GM12878 (cell line): Measurements from ENCODE around the gene FITM1. TPM values are rescaled to one million over a fixed set of nuclear protein-coding genes. Genes with fewer than 3 reads are reported as not detected.

Experiments
- ATAC-seq: fragments of 200-7000 bp; cut with Tn5 transposase; 3 replicates; pipeline ENCODE4 v1.9.1; 2020; ENCODE audit warnings: mild to moderate bottlenecking, moderate library complexity
- BruUV-seq: library from RNA; stranded (reverse); fragments of 400-500 nt; replicated peaks from 2 replicates; lab custom pipeline; 2021; lab: Mats Ljungman, UMichigan
- CTCF ChIA-PET: fragments of 300-600 bp; sonication (Branson Sonifier 250); formaldehyde crosslinking; extraction: SDS; loops from one replicate; lab custom pipeline; 2021; ENCODE audit warnings: inconsistent platforms; lab: Yijun Ruan, JAX
- POLR2A ChIA-PET: fragments of 350-600 bp; formaldehyde crosslinking; extraction: SDS; loops from one replicate; lab custom pipeline; 2021; ENCODE audit warnings: inconsistent platforms; lab: Charles Lee
- RAD21 ChIA-PET: fragments of 300-600 bp; sonication (Branson Sonifier 250); formaldehyde crosslinking; loops from one replicate; lab custom pipeline; 2023; ENCODE audit warnings: antibody characterized with exemption; ENCODE audit not compliant: unreplicated experiment; lab: Charles Lee
- SMC1A ChIA-PET: fragments of 300-600 bp; sonication (Branson Sonifier 250); formaldehyde crosslinking; loops from one replicate; lab custom pipeline; 2023; ENCODE audit not compliant: unreplicated experiment, uncharacterized antibody; lab: Charles Lee
- DNase-seq: peaks from one replicate; pipeline ENCODE4 v3.0.0-alpha.2; 2011; ENCODE audit warnings: low read depth, low spot score
- FAIRE-seq: peaks from 3 replicates; lab custom pipeline; 2011; peaks lifted over from hg19 to GRCh38; lab: Jason Lieb, UNC
- H2AFZ ChIP-seq: 2 replicates; pipeline ENCODE4 v1.6.0; 2011; ENCODE audit warnings: low read depth, low read length, control low read depth; ENCODE audit not compliant: control insufficient read depth
- H3K27ac ChIP-seq: 2 replicates; pipeline ENCODE4 v1.5.1; 2011; ENCODE audit warnings: control low read depth; ENCODE audit not compliant: control insufficient read depth, insufficient read depth
- H3K27me3 ChIP-seq, 2 experiments: replicated peaks in 1 of 2; 2 replicates each; pipeline versions ENCODE4 v1.6.0 to v1.6.1; 2011; ENCODE audit warnings: low read length in 1 of 2; ENCODE audit not compliant: control insufficient read depth in 2 of 2, insufficient read depth in 2 of 2
- H3K36me3 ChIP-seq, 2 experiments: 2 replicates each; pipeline ENCODE4 v1.5.1; 2011; ENCODE audit warnings: low read length in 1 of 2; ENCODE audit not compliant: control insufficient read depth in 2 of 2, insufficient read depth in 2 of 2
- H3K4me1 ChIP-seq: 2 replicates; pipeline ENCODE4 v1.6.1; 2011; ENCODE audit warnings: mild to moderate bottlenecking, low read length, moderate library complexity, mixed read lengths; ENCODE audit not compliant: control insufficient read depth, insufficient read depth
- H3K4me2 ChIP-seq: 2 replicates; pipeline ENCODE4 v1.6.0; 2011; ENCODE audit warnings: control low read depth; ENCODE audit not compliant: control insufficient read depth, insufficient read depth
- H3K4me3 ChIP-seq: fragments of 200-600 bp; sonication (generic); 2 replicates; pipeline ENCODE4 v1.5.1; 2016
- H3K79me2 ChIP-seq: 2 replicates; pipeline ENCODE4 v1.6.0; 2011; ENCODE audit warnings: low read length; ENCODE audit not compliant: control insufficient read depth, insufficient read depth
- H3K9ac ChIP-seq: 2 replicates; pipeline ENCODE4 v1.8.0; 2011; ENCODE audit warnings: low read length, control low read depth, mixed read lengths; ENCODE audit not compliant: control insufficient read depth, insufficient read depth
- H3K9me3 ChIP-seq: replicated peaks from 3 replicates; pipeline ENCODE4 v1.5.1; 2011; ENCODE audit warnings: mild to moderate bottlenecking, low read length; ENCODE audit not compliant: control insufficient read depth, insufficient read depth
- H4K20me1 ChIP-seq: 2 replicates; pipeline ENCODE4 v1.6.0; 2011; ENCODE audit not compliant: control insufficient read depth, insufficient read depth
- CBX3 ChIP-seq: fragments of 200-600 bp; sonication (generic); IDR thresholded peaks from 2 replicates; pipeline ENCODE4 v1.6.1; 2016; ENCODE audit warnings: low read depth, borderline replicate concordance
- CHD1 ChIP-seq: IDR thresholded peaks from 2 replicates; pipeline ENCODE4 v1.6.1; 2012; ENCODE audit warnings: low read depth, low read length, improper control_type of control experiment
- CHD2 ChIP-seq: IDR thresholded peaks from 2 replicates; pipeline ENCODE4 v1.6.1; 2011; ENCODE audit warnings: low read depth, low read length, improper control_type of control experiment, borderline replicate concordance
- IRF4 ChIP-seq: IDR thresholded peaks from 2 replicates; pipeline ENCODE4 v1.6.1; 2011; ENCODE audit warnings: low read depth, low read length
- NFXL1 ChIP-seq: fragments of 450-650 bp; IDR thresholded peaks from 2 replicates; pipeline ENCODE4 v1.6.1; 2017; ENCODE audit warnings: antibody characterized with exemption, mild to moderate bottlenecking, borderline replicate concordance
- NR2C1 ChIP-seq: fragments of 450-650 bp; IDR thresholded peaks from 2 replicates; pipeline ENCODE4 v1.6.1; 2017; ENCODE audit warnings: antibody characterized with exemption, mild to moderate bottlenecking, moderate library complexity
- POLR2A ChIP-seq: IDR thresholded peaks from 2 replicates; pipeline ENCODE4 v1.6.1; 2011; ENCODE audit warnings: low read depth, mild to moderate bottlenecking, low read length
- RAD21 ChIP-seq: IDR thresholded peaks from 2 replicates; pipeline ENCODE4 v1.6.1; 2011; ENCODE audit warnings: mild to moderate bottlenecking, low read depth, low read length, moderate library complexity; ENCODE audit not compliant: insufficient read depth
- RAD51 ChIP-seq: fragments of 450-650 bp; IDR thresholded peaks from 2 replicates; pipeline ENCODE4 v1.6.1; 2016; ENCODE audit warnings: moderate library complexity, mild to moderate bottlenecking, inconsistent platforms
- SMAD5 ChIP-seq: IDR thresholded peaks from 2 replicates; pipeline ENCODE4 v1.6.1; 2016; ENCODE audit warnings: antibody characterized with exemption, low read depth
- SMC3 ChIP-seq: IDR thresholded peaks from 2 replicates; pipeline ENCODE4 v1.6.1; 2011; ENCODE audit warnings: low read length, improper control_type of control experiment, borderline replicate concordance
- TAF1 ChIP-seq: IDR thresholded peaks from 2 replicates; pipeline ENCODE4 v1.6.1; 2011; ENCODE audit warnings: mild to moderate bottlenecking, low read depth, low read length, borderline replicate concordance
- TCF3 ChIP-seq: IDR thresholded peaks from 2 replicates; pipeline ENCODE4 v1.6.1; 2012; ENCODE audit warnings: low read depth, mild to moderate bottlenecking, low read length, borderline replicate concordance; ENCODE audit not compliant: insufficient read depth
- ZBTB11 ChIP-seq: fragments of 450-650 bp; formaldehyde crosslinking; IDR thresholded peaks from 2 replicates; pipeline ENCODE4 v1.5.0; 2022; ENCODE audit warnings: mild to moderate bottlenecking, missing genetic modification characterization
- WGBS: methylation state at CpG from one replicate; pipeline ENCODE4 v1.1.6; 2016; ENCODE audit warnings: low lambda C conversion rate; ENCODE audit not compliant: insufficient replicate concordance, insufficient coverage; ENCODE audit errors: missing lambda C conversion rate; 5-methylcytosine and 5-hydroxymethylcytosine counted together
- in situ Hi-C: fragments of 300-500 bp; cut with MboI; formaldehyde crosslinking; loops from 9 replicates; pipeline ENCODE4 v1.14.3; 2018; ENCODE audit warnings: mixed read lengths
- intact Hi-C: fragments of 100-400 bp; cut with micrococcal nuclease; formaldehyde crosslinking; loops from one replicate; pipeline ENCODE4 v1.14.2; 2022; ENCODE audit not compliant: unreplicated experiment
- polyA plus RNA-seq, 11 experiments: library from polyadenylated mRNA; depleted of rRNA in 4 of 11; unstranded in 6 of 11; stranded (reverse) in 5 of 11; fragments of >200 nt; fragmentation: Nextera tagmentation in 4 of 11; fragmentation: Illumina TruSeq in 1 of 11; extraction: Ambion mirVana in 4 of 11; extraction: Trizol in 1 of 11; gene quantifications; 1 replicate in 1 of 11; 2 replicates in 10 of 11; pipeline versions ENCODE4 v1.2.1 to v1.2.3, GENCODE V29; 2011 to 2016; ENCODE audit warnings: inconsistent platforms in 2 of 11, missing spikeins in 2 of 11, low read depth in 1 of 11
- total RNA-seq, 4 experiments: library from RNA; depleted of rRNA in 3 of 4; stranded (reverse); fragments of >200 nt in 3 of 4; fragmentation: Illumina TruSeq in 1 of 4; extraction: Trizol in 1 of 4; gene quantifications; 2 replicates each; pipeline versions ENCODE4 v1.2.1 to v1.2.3, GENCODE V29; 2013 to 2021
- TF ChIP-seq, protein P1 (sequence below): fragments of 450-650 bp; IDR thresholded peaks from 2 replicates; pipeline ENCODE4 v1.6.1; 2017; ENCODE audit warnings: low read depth, mild to moderate bottlenecking, moderate library complexity

The FITM1 gene
- total and polyA plus RNA-seq, 10 of the 15 experiments (the other 5 are each of a cell fraction or from before 2014, with no cell fraction given), result 0.11 to 1.9 (median 0.45) TPM; not detected in 2

GRCh38 chr14:24098229-24098926 is 32.1 kb upstream of the FITM1 start:
- FAIRE-seq, result no peak
- H3K27me3 ChIP-seq, result no peaks in the 10 kb centered on the region
- ATAC-seq, result no peak
- TF ChIP-seq TAF1 (no peak), ZBTB11 (CRISPR knock-in tag) (no peak), POLR2A (no peak), SMC3 (no peak), NFXL1 (no peak), CBX3 (no peak), CHD2 (no peak), NR2C1 (no peak), SMAD5 (no peak), IRF4 (no peak), TCF3 (no peak), RAD21 (no peak), CHD1 (no peak), RAD51 (no peak)
- TF ChIP-seq, protein P1, sequence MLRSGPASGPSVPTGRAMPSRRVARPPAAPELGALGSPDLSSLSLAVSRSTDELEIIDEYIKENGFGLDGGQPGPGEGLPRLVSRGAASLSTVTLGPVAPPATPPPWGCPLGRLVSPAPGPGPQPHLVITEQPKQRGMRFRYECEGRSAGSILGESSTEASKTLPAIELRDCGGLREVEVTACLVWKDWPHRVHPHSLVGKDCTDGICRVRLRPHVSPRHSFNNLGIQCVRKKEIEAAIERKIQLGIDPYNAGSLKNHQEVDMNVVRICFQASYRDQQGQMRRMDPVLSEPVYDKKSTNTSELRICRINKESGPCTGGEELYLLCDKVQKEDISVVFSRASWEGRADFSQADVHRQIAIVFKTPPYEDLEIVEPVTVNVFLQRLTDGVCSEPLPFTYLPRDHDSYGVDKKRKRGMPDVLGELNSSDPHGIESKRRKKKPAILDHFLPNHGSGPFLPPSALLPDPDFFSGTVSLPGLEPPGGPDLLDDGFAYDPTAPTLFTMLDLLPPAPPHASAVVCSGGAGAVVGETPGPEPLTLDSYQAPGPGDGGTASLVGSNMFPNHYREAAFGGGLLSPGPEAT, result no peak
- H3K9ac ChIP-seq, result no peak overlapping the region
- no peaks in the 10 kb centered on the region for H4K20me1 ChIP-seq
- no peak overlapping the region for H3K4me3 ChIP-seq
- BruUV-seq, result no TSS peak
- no peak for DNase-seq
- H3K4me1 ChIP-seq, result 0 out of 2 replicates have a peak, but pooled peaks cover 3% of the 10 kb centered on the region
- H2AFZ ChIP-seq, result no peak overlapping the region
- in situ Hi-C loops (no loop called here), intact Hi-C loops (no loop called here)
- SMC1A ChIA-PET, result interaction anchor here (1.8 to 9.2 kb wide), 2 partner anchors 8 to 40 kb away, joined by 4 to 195 read pairs; no protein-coding TSS in a partner anchor
- POLR2A ChIA-PET, result interaction anchor here (4.9 to 6.8 kb wide), 2 partner anchors 11 to 49 kb away, joined by 38 to 90 read pairs; partner anchors contain the start of genes PSME2 and RNF31
- H3K9me3 ChIP-seq, result no peaks in the 10 kb centered on the region
- H3K36me3 ChIP-seq, result peaks cover 7 to 14% of the 10 kb centered on the region in 2 experiments; a peak in 3 of 4 replicates
- CTCF ChIA-PET, result interaction anchor here (0.9 to 11.2 kb wide), 3 partner anchors 7 to 41 kb away, joined by 3 to 294 read pairs (median 4); partner anchors contain the start of genes DCAF11 and NRL
- RAD21 ChIA-PET, result interaction anchor here (9.1 kb wide), 1 partner anchor 9 kb away, joined by 153 read pairs; no protein-coding TSS in a partner anchor
- no peak overlapping the region for H3K27ac ChIP-seq
- H3K79me2 ChIP-seq, result peaks cover 24% of the 10 kb centered on the region
- H3K4me2 ChIP-seq, result no peak overlapping the region
- 89% methylated on average over 16 of the region's 16 CpGs for WGBS
